ENCODE measurements around the gene DACT1. TPM values are rescaled to one million over a fixed set of nuclear protein-coding genes. Genes with fewer than 3 reads are reported as not detected.

The DACT1 gene
- polyA plus RNA-seq, 2 donors, result 0.14 to 0.65 TPM

DNA sequence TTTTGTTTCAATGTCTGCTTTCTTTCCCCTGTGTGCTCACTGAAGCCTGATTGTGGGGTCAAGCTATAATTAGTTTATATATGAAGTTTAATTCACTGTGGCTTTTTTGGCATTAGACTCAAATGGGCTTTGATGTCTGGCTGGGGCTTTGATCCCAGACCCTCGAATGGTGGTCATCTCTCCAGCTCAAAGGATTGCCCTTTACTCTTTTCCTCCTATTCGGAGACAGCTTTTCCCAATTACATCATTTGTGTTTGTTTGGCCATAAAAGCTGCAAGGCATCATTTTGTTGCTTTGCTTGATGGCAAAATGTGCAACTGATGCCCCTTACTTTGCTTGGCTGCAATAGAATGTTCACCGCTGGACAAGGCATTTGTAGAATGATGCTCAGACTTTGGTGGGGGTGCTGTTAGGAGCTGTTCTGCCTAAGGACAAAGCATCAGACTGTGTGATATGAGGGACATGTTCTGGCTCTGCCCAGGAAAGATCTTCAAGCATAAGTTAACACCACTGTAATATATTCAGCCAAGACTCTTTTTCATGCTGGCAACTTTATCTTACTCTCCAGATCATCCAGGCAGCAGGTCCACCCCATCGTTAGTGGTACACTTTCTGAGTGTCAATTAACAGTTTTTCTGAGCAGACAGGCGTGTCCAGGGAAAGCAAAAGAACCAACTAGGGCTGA, 3.2 kb upstream of the DACT1 start:
- Histone ChIP-seq H3K9me3 (ENCODE audit: control insufficient read depth in 2 of 2, insufficient read depth in 1 of 2, low read depth in 1 of 2, low read length in 1 of 2) (no peaks in the 10 kb centered on the region), H3K4me1 (ENCODE audit: control insufficient read depth in 2 of 2, insufficient read depth in 2 of 2, low read length in 1 of 2) (peaks cover 3 to 4% of the 10 kb centered on the region in 2 donors)
- WGBS, 2 donors, result 42 to 43% methylated on average over 5 of the region's 5 CpGs

GRCh38 chr14:58635091-58635830, 2.5 kb upstream of the DACT1 start:
- H3K27me3 ChIP-seq (ENCODE audit: control insufficient read depth in 1 of 2, insufficient read depth in 2 of 2, low read length in 2 of 2), result peaks cover 0 to 2% of the 10 kb centered on the region in 2 donors
- 47 to 56% methylated on average over 8 of the region's 8 CpGs for WGBS, 2 donors
- H3K36me3 ChIP-seq (ENCODE audit: control insufficient read depth in 2 of 2, insufficient read depth in 2 of 2, low read length in 1 of 2), result no peaks in the 10 kb centered on the region
- no peak overlapping the region for H3K27ac ChIP-seq (ENCODE audit: low read depth in 2 of 2, low read length in 1 of 2)
- no peaks in the 10 kb centered on the region for H3K9me3 ChIP-seq (ENCODE audit: control insufficient read depth in 2 of 2, insufficient read depth in 1 of 2, low read depth in 1 of 2, low read length in 1 of 2)
- H3K4me1 ChIP-seq (ENCODE audit: control insufficient read depth in 2 of 2, insufficient read depth in 2 of 2, low read length in 1 of 2), result peaks cover 3 to 4% of the 10 kb centered on the region in 2 donors
- no peak overlapping the region for H3K4me3 ChIP-seq (ENCODE audit: low read depth in 1 of 2, low read length in 2 of 2)

More for the DNA sequence above, 3.2 kb upstream of the DACT1 start:
- peaks cover 0 to 2% of the 10 kb centered on the region in 2 donors for H3K27me3 ChIP-seq (ENCODE audit: control insufficient read depth in 1 of 2, insufficient read depth in 2 of 2, low read length in 2 of 2)
- H3K4me3 ChIP-seq (ENCODE audit: low read depth in 1 of 2, low read length in 2 of 2), result no peak overlapping the region
- H3K36me3 ChIP-seq (ENCODE audit: control insufficient read depth in 2 of 2, insufficient read depth in 2 of 2, low read length in 1 of 2), result no peaks in the 10 kb centered on the region
- H3K27ac ChIP-seq (ENCODE audit: low read depth in 2 of 2, low read length in 1 of 2), result no peak overlapping the region

DNA sequence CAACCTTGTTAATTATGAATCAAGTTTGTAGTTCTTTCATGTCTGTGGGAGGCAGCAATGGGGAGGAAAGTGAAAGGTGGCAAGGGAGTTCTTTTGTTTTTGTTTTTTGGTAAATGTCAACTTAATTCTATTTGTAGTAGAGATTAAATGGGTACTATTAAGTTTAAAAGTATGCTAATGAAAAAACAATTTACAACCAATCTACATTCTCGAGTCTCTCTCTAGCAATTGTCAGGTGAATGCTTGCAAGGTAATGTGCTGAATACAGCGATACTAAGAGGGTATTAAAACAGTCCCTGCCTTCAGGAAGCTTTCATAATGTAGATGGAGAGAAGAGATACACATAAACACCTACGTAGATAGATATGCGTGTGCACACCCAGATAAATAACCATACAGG, 1.6 kb upstream of the DACT1 start:
- Histone ChIP-seq H3K27me3 (ENCODE audit: control insufficient read depth in 1 of 2, insufficient read depth in 2 of 2, low read length in 2 of 2) (peaks cover 0 to 2% of the 10 kb centered on the region in 2 donors), H3K9me3 (ENCODE audit: control insufficient read depth in 2 of 2, insufficient read depth in 1 of 2, low read depth in 1 of 2, low read length in 1 of 2) (no peaks in the 10 kb centered on the region), H3K36me3 (ENCODE audit: control insufficient read depth in 2 of 2, insufficient read depth in 2 of 2, low read length in 1 of 2) (no peaks in the 10 kb centered on the region), H3K4me1 (ENCODE audit: control insufficient read depth in 2 of 2, insufficient read depth in 2 of 2, low read length in 1 of 2) (peaks cover 3 to 4% of the 10 kb centered on the region in 2 donors), H3K4me3 (ENCODE audit: low read depth in 1 of 2, low read length in 2 of 2) (no peak overlapping the region), H3K27ac (ENCODE audit: low read depth in 2 of 2, low read length in 1 of 2) (no peak overlapping the region)
- 72 to 74% methylated on average over 4 of the region's 4 CpGs for whole genome bisulfite sequencing, 2 donors

DNA sequence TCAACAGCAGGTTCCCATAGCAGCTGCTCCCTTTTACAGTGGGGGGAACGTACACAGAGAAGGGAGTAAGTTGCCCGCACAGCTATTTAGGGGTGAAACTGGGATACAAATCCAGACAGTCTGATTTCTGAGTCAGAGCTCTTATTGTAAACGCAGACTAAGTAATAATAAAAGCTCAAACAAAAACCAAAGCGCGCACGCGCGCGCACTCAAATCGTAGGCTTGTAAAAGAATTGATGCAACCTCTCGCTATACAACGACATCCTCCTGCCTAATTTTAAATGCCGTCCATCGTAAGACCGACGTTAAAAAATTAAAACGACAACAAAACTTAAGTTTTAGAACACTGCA, 747 bp upstream of the DACT1 start:
- Histone ChIP-seq H3K27me3 (ENCODE audit: control insufficient read depth in 1 of 2, insufficient read depth in 2 of 2, low read length in 2 of 2) (peaks cover 0 to 2% of the 10 kb centered on the region in 2 donors), H3K4me1 (ENCODE audit: control insufficient read depth in 2 of 2, insufficient read depth in 2 of 2, low read length in 1 of 2) (peaks cover 3 to 4% of the 10 kb centered on the region in 2 donors), H3K9me3 (ENCODE audit: control insufficient read depth in 2 of 2, insufficient read depth in 1 of 2, low read depth in 1 of 2, low read length in 1 of 2) (no peaks in the 10 kb centered on the region), H3K36me3 (ENCODE audit: control insufficient read depth in 2 of 2, insufficient read depth in 2 of 2, low read length in 1 of 2) (no peaks in the 10 kb centered on the region), H3K4me3 (ENCODE audit: low read depth in 1 of 2, low read length in 2 of 2) (peak overlapping the region in 1 of 2 donors; percentile 52), H3K27ac (ENCODE audit: low read depth in 2 of 2, low read length in 1 of 2) (peak overlapping the region; percentile 6 to 47)
- WGBS, 2 donors, result 4 to 14% methylated on average over 17 of the region's 17 CpGs

- 1% methylated on average over 69 to 75 of the region's 75 CpGs for WGBS, 2 donors
Measured at GRCh38 chr14:58638231-58639197, 752 bp downstream of the DACT1 start.

GRCh38 chr14:58639198-58639565, 1.4 kb downstream of the DACT1 start:
- Histone ChIP-seq H3K4me3 (ENCODE audit: low read depth in 1 of 2, low read length in 2 of 2) (peak overlapping the region in 1 of 2 donors; percentile 52), H3K4me1 (ENCODE audit: control insufficient read depth in 2 of 2, insufficient read depth in 2 of 2, low read length in 1 of 2) (peaks cover 3 to 4% of the 10 kb centered on the region in 2 donors), H3K27ac (ENCODE audit: low read depth in 2 of 2, low read length in 1 of 2) (no peak overlapping the region), H3K27me3 (ENCODE audit: control insufficient read depth in 1 of 2, insufficient read depth in 2 of 2, low read length in 2 of 2) (peaks cover 0 to 2% of the 10 kb centered on the region in 2 donors), H3K36me3 (ENCODE audit: control insufficient read depth in 2 of 2, insufficient read depth in 2 of 2, low read length in 1 of 2) (no peaks in the 10 kb centered on the region), H3K9me3 (ENCODE audit: control insufficient read depth in 2 of 2, insufficient read depth in 1 of 2, low read depth in 1 of 2, low read length in 1 of 2) (no peaks in the 10 kb centered on the region)
- 16 to 18% methylated on average over 5 of the region's 5 CpGs for WGBS, 2 donors

More at GRCh38 chr14:58638231-58639197, 752 bp downstream of the DACT1 start:
- Histone ChIP-seq H3K27ac (ENCODE audit: low read depth in 2 of 2, low read length in 1 of 2) (peak overlapping the region; percentile 6 to 21), H3K36me3 (ENCODE audit: control insufficient read depth in 2 of 2, insufficient read depth in 2 of 2, low read length in 1 of 2) (no peaks in the 10 kb centered on the region), H3K4me3 (ENCODE audit: low read depth in 1 of 2, low read length in 2 of 2) (peak overlapping the region; percentile 52), H3K4me1 (ENCODE audit: control insufficient read depth in 2 of 2, insufficient read depth in 2 of 2, low read length in 1 of 2) (peaks cover 3 to 4% of the 10 kb centered on the region in 2 donors), H3K9me3 (ENCODE audit: control insufficient read depth in 2 of 2, insufficient read depth in 1 of 2, low read depth in 1 of 2, low read length in 1 of 2) (no peaks in the 10 kb centered on the region), H3K27me3 (ENCODE audit: control insufficient read depth in 1 of 2, insufficient read depth in 2 of 2, low read length in 2 of 2) (peaks cover 0 to 2% of the 10 kb centered on the region in 2 donors)

- no peaks in the 10 kb centered on the region for H3K9me3 ChIP-seq (ENCODE audit: control insufficient read depth in 2 of 2, insufficient read depth in 1 of 2, low read depth in 1 of 2, low read length in 1 of 2)
- no peaks in the 10 kb centered on the region for H3K27me3 ChIP-seq (ENCODE audit: control insufficient read depth in 1 of 2, insufficient read depth in 2 of 2, low read length in 2 of 2)
- peaks cover 3 to 4% of the 10 kb centered on the region in 2 donors for H3K4me1 ChIP-seq (ENCODE audit: control insufficient read depth in 2 of 2, insufficient read depth in 2 of 2, low read length in 1 of 2)
- 21 to 24% methylated on average over 5 of the region's 5 CpGs for WGBS, 2 donors
- no peaks in the 10 kb centered on the region for H3K36me3 ChIP-seq (ENCODE audit: control insufficient read depth in 2 of 2, insufficient read depth in 2 of 2, low read length in 1 of 2)
- no peak overlapping the region for H3K4me3 ChIP-seq (ENCODE audit: low read depth in 1 of 2, low read length in 2 of 2)
- no peak overlapping the region for H3K27ac ChIP-seq (ENCODE audit: low read depth in 2 of 2, low read length in 1 of 2)
Measured at GRCh38 chr14:58639842-58640484, 2.2 kb downstream of the DACT1 start.

DNA sequence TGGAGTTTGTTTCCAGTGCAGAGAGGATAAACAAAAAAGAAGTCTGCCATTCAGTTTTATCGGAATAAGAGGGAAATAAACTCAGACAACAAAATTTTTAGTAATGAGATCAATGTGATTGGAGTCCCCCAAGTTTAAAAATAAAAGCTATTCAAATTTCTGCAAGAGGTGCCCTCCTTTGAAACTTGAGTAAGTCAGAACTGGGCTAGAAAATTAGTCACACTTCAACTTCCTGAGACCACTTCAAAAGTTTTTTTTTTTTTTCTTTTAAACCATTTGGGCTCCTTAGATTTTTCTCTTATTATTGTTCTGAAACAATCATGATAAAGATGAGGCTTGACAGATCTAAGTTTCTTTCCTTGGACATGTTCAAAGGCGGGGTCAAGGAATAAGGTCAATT, 3.2 kb downstream of the DACT1 start:
- Histone ChIP-seq H3K36me3 (ENCODE audit: control insufficient read depth in 2 of 2, insufficient read depth in 2 of 2, low read length in 1 of 2) (no peaks in the 10 kb centered on the region), H3K27me3 (ENCODE audit: control insufficient read depth in 1 of 2, insufficient read depth in 2 of 2, low read length in 2 of 2) (no peaks in the 10 kb centered on the region), H3K9me3 (ENCODE audit: control insufficient read depth in 2 of 2, insufficient read depth in 1 of 2, low read depth in 1 of 2, low read length in 1 of 2) (no peaks in the 10 kb centered on the region), H3K27ac (ENCODE audit: low read depth in 2 of 2, low read length in 1 of 2) (no peak overlapping the region), H3K4me3 (ENCODE audit: low read depth in 1 of 2, low read length in 2 of 2) (no peak overlapping the region), H3K4me1 (ENCODE audit: control insufficient read depth in 2 of 2, insufficient read depth in 2 of 2, low read length in 1 of 2) (peaks cover 3 to 4% of the 10 kb centered on the region in 2 donors)
- WGBS, 2 donors, result 85 to 91% methylated on average over 2 of the region's 2 CpGs

- 92 to 93% methylated on average over 5 of the region's 5 CpGs for WGBS, 2 donors
- Histone ChIP-seq H3K9me3 (ENCODE audit: control insufficient read depth in 2 of 2, insufficient read depth in 1 of 2, low read depth in 1 of 2, low read length in 1 of 2) (no peaks in the 10 kb centered on the region), H3K27ac (ENCODE audit: low read depth in 2 of 2, low read length in 1 of 2) (no peak overlapping the region), H3K27me3 (ENCODE audit: control insufficient read depth in 1 of 2, insufficient read depth in 2 of 2, low read length in 2 of 2) (no peaks in the 10 kb centered on the region), H3K36me3 (ENCODE audit: control insufficient read depth in 2 of 2, insufficient read depth in 2 of 2, low read length in 1 of 2) (no peaks in the 10 kb centered on the region), H3K4me3 (ENCODE audit: low read depth in 1 of 2, low read length in 2 of 2) (no peak overlapping the region), H3K4me1 (ENCODE audit: control insufficient read depth in 2 of 2, insufficient read depth in 2 of 2, low read length in 1 of 2) (peaks cover 3 to 4% of the 10 kb centered on the region in 2 donors)
Measured at GRCh38 chr14:58641509-58641908, 3.7 kb downstream of the DACT1 start.
